ENCODE results near the gene MNX1. TPM values are rescaled to one million over a fixed set of nuclear protein-coding genes. Genes with fewer than 3 reads are reported as not detected.

Gene MNX1
- total and polyA plus RNA-seq, 9 of the 15 experiments (the other 6 are each of a cell fraction or from before 2014, with no cell fraction given): 0.15 to 8.0 (median 1.4) TPM

DNA sequence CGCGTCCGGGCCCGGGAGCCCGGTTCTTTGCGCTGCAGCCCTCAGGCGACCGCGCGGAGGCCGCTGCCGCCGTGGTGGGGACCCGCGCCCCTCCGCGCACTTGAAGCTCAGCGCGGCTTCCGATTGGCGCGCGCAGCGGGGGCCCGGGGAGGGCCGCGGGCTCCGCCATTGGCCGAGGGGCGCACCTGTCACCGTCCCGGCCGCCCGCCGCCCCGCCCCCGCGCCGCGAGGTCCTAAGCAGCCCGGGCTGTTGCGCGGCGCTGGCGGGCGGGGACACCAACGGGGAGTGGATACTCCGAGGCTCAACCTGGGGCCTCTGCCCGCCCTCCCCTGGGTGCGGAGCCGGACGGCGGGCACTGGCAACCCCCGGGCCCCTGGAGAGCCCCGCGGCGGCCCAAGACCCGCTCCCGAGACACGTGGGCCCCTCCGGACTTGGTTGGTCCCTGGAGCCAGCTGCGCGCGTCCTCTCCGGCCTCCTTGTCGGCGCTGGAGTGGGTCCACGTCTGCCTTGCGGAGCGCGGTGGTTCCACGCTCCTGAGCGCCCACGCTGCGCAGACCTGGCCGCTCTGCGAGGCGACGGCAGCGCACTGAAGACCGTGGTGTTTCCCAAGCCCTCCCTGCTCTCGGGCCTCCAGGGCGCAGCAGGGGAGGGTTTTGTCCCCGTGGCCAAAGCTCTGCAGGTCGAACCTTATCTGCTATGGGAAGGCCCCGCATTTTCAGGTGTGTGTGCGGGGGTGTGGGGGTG, at the start of gene MNX1 (continued):
- TF ChIP-seq GTF2F1 (IDR thresholded peaks at IDR 0.05; ENCODE audit: low read depth, low read length) (no peak), PURB (CRISPR knock-in tag; IDR thresholded peaks at IDR 0.05; ENCODE audit: low read depth) (no peak), ZNF41 (CRISPR knock-in tag; conservative IDR thresholded peaks at IDR 0.05) (no peak), ATF7 (IDR thresholded peaks at IDR 0.05) (peak; percentile 77), CBFA2T2 (conservative IDR thresholded peaks at IDR 0.05) (no peak), SMAD1 (IDR thresholded peaks at IDR 0.05; ENCODE audit: low read depth, low read length, partially characterized antibody) (peak; percentile 2), ZNF778 (CRISPR knock-in tag; IDR thresholded peaks at IDR 0.05) (no peak), NR3C1 (CRISPR knock-in tag; IDR thresholded peaks at IDR 0.05) (no peak), SETDB1 (IDR thresholded peaks at IDR 0.05; ENCODE audit: low read length) (no peak), SIX5 (IDR thresholded peaks at IDR 0.05; ENCODE audit: borderline replicate concordance in 1 of 2, insufficient read depth in 1 of 2, low read depth in 1 of 2, low read length in 2 of 2) (no peak), FOXK1 (CRISPR knock-in tag; IDR thresholded peaks at IDR 0.05; ENCODE audit: borderline replicate concordance) (peak; percentile 75; the same call in 1 of the 2 replicates), MXI1 (IDR thresholded peaks at IDR 0.05; ENCODE audit: low read depth, low read length) (no peak), ARID2 (IDR thresholded peaks at IDR 0.05) (no peak), NBN (IDR thresholded peaks at IDR 0.05; ENCODE audit: low read depth) (no peak), IFI16 (CRISPR knock-in tag; IDR thresholded peaks at IDR 0.05) (no peak), SIRT6 (IDR thresholded peaks at IDR 0.05; ENCODE audit: low read depth, low read length) (no peak), ETS2 (tag; IDR thresholded peaks at IDR 0.05; ENCODE audit: borderline replicate concordance, poor library complexity, severe bottlenecking) (no peak), ESRRA (IDR thresholded peaks at IDR 0.05; ENCODE audit: borderline replicate concordance, low read depth) (peak; percentile 11; the same call in 1 of the 2 replicates), NCOA4 (IDR thresholded peaks at IDR 0.05; ENCODE audit: partially characterized antibody) (no peak)
- TF ChIP-seq, protein P1, sequence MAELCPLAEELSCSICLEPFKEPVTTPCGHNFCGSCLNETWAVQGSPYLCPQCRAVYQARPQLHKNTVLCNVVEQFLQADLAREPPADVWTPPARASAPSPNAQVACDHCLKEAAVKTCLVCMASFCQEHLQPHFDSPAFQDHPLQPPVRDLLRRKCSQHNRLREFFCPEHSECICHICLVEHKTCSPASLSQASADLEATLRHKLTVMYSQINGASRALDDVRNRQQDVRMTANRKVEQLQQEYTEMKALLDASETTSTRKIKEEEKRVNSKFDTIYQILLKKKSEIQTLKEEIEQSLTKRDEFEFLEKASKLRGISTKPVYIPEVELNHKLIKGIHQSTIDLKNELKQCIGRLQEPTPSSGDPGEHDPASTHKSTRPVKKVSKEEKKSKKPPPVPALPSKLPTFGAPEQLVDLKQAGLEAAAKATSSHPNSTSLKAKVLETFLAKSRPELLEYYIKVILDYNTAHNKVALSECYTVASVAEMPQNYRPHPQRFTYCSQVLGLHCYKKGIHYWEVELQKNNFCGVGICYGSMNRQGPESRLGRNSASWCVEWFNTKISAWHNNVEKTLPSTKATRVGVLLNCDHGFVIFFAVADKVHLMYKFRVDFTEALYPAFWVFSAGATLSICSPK (IDR thresholded peaks at IDR 0.05; ENCODE audit: borderline replicate concordance): no peak
- TF ChIP-seq, protein P2, sequence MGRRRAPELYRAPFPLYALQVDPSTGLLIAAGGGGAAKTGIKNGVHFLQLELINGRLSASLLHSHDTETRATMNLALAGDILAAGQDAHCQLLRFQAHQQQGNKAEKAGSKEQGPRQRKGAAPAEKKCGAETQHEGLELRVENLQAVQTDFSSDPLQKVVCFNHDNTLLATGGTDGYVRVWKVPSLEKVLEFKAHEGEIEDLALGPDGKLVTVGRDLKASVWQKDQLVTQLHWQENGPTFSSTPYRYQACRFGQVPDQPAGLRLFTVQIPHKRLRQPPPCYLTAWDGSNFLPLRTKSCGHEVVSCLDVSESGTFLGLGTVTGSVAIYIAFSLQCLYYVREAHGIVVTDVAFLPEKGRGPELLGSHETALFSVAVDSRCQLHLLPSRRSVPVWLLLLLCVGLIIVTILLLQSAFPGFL (CRISPR knock-in tag; IDR thresholded peaks at IDR 0.05): no peak
- TF ChIP-seq, protein P3, sequence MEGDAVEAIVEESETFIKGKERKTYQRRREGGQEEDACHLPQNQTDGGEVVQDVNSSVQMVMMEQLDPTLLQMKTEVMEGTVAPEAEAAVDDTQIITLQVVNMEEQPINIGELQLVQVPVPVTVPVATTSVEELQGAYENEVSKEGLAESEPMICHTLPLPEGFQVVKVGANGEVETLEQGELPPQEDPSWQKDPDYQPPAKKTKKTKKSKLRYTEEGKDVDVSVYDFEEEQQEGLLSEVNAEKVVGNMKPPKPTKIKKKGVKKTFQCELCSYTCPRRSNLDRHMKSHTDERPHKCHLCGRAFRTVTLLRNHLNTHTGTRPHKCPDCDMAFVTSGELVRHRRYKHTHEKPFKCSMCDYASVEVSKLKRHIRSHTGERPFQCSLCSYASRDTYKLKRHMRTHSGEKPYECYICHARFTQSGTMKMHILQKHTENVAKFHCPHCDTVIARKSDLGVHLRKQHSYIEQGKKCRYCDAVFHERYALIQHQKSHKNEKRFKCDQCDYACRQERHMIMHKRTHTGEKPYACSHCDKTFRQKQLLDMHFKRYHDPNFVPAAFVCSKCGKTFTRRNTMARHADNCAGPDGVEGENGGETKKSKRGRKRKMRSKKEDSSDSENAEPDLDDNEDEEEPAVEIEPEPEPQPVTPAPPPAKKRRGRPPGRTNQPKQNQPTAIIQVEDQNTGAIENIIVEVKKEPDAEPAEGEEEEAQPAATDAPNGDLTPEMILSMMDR (IDR thresholded peaks at IDR 0.05 in 2 of 3, conservative IDR thresholded peaks at IDR 0.05 in 1 of 3; ENCODE audit: insufficient read depth in 2 of 3, low read depth in 1 of 3, low read length in 3 of 3): no peak
- TF ChIP-seq, protein P4, sequence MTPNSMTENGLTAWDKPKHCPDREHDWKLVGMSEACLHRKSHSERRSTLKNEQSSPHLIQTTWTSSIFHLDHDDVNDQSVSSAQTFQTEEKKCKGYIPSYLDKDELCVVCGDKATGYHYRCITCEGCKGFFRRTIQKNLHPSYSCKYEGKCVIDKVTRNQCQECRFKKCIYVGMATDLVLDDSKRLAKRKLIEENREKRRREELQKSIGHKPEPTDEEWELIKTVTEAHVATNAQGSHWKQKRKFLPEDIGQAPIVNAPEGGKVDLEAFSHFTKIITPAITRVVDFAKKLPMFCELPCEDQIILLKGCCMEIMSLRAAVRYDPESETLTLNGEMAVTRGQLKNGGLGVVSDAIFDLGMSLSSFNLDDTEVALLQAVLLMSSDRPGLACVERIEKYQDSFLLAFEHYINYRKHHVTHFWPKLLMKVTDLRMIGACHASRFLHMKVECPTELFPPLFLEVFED (CRISPR knock-in tag; conservative IDR thresholded peaks at IDR 0.05): no peak
